ENCODE results near the gene GPR34.
"Not testable (repeated sequence)": the region's sequence is repeated elsewhere in the genome, so short reads cannot be mapped to it uniquely, and the experiment has no call there.

GPR34 gene, protein sequence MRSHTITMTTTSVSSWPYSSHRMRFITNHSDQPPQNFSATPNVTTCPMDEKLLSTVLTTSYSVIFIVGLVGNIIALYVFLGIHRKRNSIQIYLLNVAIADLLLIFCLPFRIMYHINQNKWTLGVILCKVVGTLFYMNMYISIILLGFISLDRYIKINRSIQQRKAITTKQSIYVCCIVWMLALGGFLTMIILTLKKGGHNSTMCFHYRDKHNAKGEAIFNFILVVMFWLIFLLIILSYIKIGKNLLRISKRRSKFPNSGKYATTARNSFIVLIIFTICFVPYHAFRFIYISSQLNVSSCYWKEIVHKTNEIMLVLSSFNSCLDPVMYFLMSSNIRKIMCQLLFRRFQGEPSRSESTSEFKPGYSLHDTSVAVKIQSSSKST

DNA sequence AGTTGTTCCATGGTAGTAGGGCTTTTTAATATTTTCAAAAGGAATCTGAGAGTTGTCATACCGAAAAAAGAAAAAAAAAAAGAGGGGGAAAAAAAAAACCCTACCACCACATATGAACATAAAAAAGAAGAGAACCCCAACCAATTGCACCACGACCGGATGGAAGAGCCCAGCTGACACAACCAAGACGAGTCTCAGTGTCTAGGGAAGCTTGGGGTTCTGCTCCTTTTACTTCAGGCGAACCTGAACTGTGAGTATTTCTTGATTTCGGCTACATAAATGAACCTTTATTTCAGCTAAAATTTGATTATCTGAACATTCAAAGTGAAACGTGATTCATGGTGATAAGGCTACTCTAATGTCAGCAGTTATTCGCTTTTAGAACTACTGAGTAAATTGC, at the start of gene GPR34:
Gene GPR34 (plus strand): TSS at position 139 of the 400 bp plus-strand sequence. CDS start 6,661 bp downstream, outside the sequence.
- no peak for DNase-seq (ENCODE audit: low spot score)

DNA sequence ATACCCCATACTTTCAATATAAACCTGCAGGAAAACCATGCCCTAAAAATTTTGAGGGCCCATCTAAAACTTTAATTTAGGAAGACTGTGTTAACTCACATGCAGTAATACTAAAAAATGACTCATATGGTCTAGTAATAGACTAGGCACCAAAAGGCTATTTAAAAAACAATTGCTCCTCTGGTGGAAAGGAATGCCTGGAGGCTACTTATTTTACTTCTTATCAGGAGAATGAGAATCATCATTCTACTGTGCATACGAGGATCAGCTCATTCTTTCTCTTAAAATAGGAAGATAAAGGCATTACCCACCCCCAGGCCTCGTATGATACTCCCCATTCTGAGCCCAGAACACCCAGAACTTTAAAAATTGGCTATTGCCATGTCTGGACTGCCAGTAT, 42.6 kb upstream of the GPR34 start:
- DNase-seq (ENCODE audit: low spot score), result not testable (repeated sequence)

DNA sequence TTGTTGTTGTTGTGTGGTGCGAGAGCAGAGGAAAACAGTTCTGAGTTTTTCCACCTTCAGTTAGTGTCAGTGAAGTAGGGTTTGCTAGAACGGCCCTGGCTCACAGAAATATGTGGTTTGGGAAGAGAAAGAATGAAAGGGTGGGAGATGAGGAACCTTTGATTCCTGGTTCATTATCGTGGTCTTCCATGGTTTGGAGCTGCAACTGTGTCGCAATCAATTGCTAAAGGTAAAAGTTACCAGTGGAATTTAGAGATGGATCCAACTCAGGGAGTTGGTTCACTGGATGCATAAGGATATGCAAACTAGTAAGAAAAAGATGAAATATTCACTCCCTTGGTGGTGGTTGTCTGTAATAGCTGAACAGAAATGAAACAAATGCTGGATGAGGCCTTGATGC, 35.6 kb upstream of the GPR34 start:
- no peak for DNase-seq (ENCODE audit: low spot score)

DNA sequence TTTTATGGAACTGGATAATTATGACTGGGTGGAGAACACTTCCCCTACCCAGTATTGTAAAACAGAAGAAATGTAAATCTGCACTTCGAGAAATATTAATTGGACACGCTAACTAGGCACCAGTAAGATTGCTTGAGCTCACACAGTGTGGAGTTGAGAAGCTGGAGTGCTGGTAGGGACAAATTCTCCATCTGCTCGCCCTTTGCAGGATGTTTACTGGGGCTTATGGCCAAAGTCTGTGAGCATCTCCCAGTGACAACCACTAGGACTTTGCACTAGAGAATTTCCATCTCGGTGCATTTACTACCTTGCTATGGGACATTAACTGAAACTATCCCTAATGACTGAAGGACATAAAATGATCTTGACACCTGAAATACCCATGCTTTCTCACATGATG, 33.7 kb upstream of the GPR34 start:
- DNase-seq (ENCODE audit: low spot score), result no peak

DNA sequence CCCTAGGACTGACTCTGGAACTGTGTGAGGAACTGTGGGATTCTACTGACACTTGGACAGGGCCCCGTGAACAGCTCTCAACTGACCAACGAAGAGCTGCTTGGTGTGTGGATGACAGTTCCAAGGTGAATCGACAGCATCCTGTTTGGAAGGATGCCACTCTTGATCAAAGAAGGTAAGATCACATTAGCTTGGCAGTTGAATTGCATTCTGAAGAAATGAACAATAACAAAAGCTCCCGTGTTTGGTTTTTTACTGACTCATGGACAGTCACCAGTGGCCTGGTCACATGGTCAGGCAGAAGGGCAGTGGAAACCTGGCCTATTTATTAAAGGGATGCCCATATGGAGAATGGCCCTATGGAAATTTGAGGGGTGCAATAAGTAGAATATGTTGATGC, 33.1 kb upstream of the GPR34 start:
- no peak for DNase-seq (ENCODE audit: low spot score)

DNA sequence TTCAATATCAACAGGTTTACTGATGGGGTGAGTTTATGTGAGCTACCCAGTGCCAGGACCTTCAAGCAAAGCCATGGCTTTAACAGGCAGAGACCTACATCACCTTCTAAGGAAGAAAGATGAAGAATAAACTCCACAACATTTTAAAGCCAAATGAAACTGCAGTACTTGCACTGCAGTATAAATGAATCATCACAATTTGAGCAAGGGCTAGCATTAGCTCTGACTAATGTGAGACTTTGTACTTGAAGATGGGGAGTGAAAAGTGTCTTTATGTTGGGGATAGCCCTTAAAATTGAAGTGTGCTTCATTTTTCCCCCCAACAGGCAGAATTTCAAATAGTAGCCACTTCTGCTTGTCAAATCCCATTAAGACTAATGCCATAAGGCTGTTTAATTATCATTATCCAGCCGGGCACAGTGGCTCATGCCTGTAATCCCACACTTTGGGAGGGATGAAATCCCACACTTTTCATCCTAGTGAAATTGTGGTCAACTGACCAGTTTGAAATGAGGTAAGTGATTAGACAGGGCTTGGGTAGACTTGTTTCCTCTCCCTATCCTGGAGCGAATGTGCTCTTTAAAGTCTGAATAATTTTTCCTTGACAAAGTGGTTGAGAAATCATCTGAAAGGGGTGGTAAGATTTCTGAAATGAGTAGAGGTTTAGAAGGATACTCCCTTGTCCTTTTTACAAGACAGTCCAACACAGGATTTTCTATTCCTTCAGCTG, 27.2 kb upstream of the GPR34 start:
- DNase-seq (ENCODE audit: low spot score), result no peak

DNA sequence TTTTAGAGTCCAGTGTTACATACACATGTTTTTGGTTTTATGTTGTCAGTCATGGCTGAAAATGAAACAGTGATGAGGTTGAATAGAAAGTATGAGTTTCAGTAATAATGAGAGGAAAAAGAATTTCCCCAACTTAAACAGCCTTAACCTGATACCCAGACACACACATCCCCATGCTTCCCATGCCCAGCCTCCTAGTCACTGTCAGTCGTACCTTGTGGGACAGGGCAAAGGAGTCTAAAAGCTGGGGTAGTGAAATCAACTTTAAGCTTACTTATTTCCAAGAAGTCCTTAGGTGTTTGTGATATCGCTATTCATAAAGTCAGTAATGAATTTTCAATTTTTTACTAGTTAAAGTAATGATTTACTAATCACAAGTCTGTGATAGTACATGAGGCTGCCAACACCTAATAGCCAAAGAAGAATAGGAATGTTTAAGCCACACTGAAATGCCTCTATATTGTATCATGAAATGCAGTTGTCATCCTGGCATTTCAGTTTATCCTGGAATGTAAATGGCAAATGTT, 24.3 kb upstream of the GPR34 start:
- DNase-seq (ENCODE audit: low spot score), result no peak

DNA sequence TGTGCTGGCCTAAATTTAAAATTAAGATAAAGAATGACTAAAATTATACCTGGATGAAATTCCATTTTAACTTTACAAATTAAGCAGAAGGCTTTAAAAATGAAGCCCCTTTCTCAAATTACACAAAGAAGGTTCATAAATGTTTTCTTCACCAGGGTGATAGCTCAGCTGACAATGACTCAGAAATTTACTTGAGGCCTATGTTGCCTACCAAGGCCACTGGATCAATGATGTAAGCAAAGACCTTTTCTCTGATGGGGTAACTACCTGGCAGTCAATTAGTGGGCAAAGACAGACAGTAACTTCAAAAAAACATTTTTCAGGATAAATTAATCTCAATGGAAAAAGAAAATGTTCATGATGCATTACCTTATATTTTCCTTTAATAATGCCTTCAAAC, 23.9 kb upstream of the GPR34 start:
- no peak for DNase-seq (ENCODE audit: low spot score)

DNA sequence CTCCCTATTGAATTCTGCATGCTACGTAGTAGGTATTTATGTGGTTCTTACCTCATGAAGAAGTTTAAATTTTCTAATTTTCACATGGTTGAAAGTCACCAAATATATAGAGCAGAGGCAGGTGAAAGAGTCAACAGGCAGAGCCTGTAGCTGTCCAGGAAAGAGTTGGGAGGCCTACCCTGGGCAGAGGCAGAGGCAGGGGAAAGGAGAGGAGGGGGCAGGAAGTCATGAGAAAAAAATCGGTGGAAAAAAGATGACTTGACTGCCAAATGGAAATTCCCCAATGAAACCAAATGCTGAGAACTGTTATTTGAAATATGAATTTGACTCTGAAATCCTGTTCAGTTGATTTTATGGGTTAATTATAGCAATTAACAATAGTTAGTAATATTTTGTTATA, 23.1 kb upstream of the GPR34 start:
- no peak for DNase-seq (ENCODE audit: low spot score)

DNA sequence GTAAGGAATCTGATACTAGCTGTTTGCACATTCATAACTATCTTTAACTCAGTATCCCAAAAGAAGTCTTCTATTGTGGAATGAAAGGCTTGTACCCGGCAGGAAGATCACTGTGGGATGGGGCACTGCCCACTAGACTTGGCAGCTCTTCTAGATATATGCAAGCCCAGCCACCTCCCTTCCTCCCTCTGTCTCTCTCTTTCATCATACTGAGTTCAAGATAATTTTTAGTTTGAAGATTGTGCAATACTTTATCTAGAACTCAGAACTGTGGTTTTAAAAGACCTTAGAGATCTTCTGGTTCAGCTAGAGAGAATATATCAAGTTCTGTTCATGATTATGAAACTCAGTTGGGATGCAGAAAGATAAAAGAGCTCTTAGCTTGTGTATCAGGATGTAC, 22.5 kb upstream of the GPR34 start:
- DNase-seq (ENCODE audit: low spot score), result no peak

DNA sequence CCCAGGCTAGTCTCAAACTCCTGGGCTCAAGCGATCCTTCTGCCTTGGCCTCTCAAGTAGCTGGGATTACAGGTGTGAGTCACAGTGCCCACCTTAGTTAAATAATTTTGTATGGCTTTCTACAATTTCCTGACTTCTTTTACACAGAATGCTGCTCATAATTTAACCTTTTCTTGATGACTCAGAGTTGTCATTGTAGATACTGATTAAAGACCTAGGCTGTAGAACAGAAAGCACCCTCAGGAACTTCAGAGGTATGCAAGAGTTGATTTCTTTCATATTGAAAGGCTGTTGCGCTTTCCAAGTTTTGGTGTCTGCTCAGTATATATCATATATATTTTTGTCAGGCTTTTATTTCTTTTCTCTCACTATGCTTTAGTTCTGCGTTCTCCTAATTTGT, 21.1 kb upstream of the GPR34 start:
- no peak for DNase-seq (ENCODE audit: low spot score)

DNA sequence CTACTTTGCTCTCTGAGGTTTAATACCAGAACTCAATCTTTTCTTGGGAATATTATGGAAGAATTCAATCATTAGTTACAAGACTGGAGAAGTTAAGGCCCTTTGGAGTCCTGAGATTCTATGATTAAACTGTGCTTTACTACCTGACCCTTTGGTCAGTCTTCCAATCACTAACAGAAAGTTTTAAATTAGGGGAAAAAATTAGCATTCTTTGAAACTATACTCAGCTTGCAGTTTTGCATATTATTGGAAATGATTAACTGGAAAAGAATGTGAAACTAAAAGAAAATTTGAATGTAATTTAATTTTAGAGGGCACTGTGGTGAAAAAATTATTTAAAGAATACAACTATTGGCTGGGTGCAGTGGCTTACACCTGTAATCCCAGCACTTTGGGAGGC, 18.7 kb upstream of the GPR34 start:
- DNase-seq (ENCODE audit: low spot score), result no peak

DNA sequence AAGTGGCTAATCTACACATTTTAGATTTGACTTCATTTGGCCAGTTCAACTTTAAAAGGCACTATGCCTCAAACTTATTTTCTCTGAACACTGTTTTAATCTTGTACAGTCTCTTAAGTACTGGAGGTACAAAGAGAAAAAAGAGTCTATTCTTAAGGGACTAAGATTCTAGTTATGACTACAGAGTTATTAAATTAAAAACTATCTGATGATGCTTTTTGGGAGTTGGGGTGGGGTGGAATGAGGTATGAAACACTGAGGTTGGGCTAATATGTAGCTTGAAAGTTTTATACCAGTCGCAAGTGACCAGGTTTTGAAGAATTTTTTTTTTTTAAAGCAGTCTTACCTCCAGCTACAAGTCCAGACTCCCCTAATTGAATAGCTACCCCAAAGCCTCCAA, 17.7 kb upstream of the GPR34 start:
- DNase-seq (ENCODE audit: low spot score), result no peak

DNA sequence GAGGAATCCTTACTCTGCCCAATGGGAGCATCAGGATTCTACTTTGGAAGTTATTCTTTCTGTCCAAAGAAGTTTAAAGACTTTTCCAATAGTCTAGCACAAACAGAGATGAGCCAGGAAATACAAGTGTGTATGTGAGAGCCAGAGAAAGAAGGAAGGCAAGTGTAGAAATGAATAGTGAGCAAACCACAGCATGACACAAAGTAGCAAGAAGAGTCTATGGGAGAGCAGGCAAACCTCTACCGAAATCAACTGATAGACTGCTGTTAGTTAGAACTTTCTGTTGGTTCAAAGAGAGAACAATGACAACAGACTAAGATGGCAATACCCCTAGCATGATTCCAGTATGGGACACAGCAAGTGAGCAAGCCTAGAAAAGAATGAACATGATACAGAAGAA, 16.1 kb upstream of the GPR34 start:
- DNase-seq (ENCODE audit: low spot score), result no peak

DNA sequence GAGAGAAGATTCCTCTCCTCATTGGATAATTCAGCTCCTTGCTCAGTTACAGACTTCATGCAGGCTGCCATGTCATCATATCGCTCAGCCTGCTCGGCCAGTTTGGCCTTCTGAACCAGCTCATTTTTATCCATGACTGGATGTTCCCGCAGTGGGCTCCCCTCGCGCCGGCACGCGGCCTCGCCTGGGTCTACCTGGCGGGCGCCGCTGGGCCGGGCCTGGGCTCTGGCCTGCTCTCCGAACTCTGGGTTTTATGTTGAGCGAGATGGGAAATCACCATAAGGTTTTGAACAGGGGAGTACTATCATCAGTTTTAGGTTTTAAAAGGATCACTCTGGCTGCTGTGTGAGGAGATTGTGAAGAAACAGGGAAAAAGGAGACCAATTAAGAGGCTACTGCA, 12.4 kb upstream of the GPR34 start:
- not testable (repeated sequence) for DNase-seq (ENCODE audit: low spot score)

DNA sequence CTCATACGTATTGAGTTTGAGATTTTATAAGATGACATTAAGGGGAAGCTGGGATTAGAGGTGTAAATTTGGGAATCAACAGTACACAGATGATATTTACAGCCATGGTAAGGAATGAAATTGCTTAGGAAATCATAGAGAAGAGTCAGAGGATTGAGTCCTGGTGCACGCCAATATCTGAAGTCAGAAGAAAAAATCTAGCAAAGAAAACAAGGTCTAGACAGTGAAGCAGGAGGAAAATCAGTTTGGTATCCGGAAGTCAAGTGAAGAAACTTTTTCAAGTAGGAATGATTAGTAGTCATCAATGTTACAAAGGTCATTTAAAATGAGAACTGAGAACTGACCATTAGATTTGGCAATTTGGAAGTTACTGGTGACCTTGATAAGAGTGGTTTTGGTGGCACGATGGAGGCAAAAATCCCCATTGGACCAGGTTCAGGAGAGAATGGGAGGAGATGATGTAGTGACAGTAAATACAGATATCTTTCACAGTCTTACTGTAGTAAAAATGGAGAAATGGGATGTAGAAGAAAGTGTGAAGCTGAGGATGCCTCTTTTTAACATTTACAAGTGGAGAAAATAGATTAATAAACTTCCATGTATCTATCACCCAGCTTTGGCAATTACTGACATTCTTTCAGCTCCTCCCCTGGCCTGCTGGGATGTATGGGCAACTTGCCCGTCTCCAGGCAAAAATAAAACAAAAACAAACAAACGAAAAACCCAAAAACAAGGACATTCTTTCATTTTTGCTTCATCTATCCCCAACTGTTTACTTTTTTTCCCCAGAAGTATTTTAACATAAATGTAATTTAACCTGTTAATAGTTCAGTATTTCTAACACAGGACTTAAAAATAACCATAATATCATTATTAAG, 11.4 kb upstream of the GPR34 start:
- DNase-seq (ENCODE audit: low spot score), result no peak

DNA sequence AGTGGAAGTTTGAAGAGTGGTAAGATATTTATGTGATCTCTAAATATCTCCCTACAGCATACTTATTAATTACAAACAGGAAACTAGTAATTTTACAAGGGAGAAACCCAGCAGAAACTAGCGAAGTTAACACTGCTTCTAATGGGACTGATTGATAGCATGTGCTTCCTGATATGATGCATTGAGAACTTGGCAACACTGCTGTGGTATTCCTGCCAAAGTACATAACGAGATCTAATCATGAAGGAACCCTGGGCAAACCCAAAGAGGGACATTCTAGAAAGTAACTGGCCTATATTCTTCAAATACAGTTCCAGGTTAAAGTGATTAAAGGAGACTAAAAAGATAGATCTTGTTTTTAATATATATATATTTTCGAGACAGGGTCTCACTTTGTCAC, 4.6 kb upstream of the GPR34 start:
- no peak for DNase-seq (ENCODE audit: low spot score)

DNA sequence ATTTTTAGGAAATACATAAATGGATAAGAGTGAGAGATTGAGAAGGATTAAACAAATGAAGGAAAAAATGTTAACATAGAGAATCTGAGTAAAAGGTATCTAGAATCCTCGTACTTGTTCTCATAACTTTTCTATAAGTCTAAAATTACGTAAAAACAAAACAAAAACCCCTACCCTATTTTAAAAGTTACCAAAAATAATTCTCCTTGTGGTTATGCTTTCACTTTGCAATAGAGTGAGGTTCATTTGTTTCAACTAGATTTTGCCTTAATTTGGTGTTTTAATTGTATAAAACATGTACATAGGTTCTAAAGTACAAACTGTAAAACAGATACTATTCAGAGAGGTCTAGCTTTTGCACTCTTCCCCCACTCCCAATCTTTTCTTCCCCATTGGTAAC, 3.8 kb upstream of the GPR34 start:
- no peak for DNase-seq (ENCODE audit: low spot score)

DNA sequence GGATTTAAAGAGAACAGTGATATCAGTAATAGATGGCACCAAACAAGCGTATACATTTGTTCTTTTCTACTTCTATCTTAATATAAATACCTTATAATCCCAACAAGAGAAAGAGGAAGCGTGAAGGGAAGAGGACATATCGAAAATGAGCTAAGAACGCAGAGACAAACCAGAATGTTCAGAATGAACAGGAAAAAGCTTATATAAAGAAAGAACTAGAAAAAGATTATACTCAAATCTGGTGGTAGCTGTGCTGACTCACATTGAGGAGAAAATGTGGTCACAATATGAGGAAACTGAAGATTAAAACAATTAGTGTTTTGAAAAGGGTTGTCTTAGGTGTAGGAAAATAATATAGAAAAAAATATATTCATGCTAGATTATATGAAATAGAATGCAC, 2.0 kb upstream of the GPR34 start:
- no peak for DNase-seq (ENCODE audit: low spot score)

DNA sequence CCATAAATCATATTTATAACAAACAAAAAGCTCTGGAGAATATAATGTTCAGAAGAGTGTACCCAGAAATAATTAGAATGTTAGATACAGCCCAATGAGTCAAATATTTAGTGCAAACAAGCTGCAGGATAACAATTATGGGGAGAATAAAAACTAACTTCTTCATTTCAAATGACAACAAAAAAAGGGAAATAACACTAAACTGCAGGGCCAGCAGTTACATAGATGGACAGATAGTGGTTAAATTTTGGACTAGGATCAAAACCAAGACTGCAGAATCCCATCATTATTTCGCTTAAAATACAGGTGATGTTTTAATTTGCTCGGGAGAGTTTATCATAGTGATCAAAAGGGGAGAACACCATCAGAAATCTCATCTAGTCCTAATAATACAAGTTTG, 617 bp upstream of the GPR34 start:
- DNase-seq (ENCODE audit: low spot score), result no peak

DNA sequence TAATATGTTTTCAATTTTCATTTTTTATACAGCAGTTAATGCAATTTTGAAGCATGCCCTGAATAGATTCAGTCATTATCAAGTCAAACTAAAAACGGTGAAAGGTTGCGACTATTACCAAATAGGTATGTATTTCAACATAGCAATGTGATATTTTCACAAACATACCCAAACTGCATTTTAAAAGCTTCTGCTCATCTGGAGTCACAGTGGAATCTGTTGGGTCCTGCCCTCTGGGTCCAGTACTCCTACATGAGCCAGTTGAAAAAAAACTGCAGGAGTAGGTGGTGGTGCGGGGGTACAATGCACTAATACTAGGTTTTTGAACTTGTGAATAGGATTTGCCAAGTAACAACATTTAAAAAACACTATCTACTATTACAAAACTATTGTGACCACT, 938 bp downstream of the GPR34 start:
- no peak for DNase-seq (ENCODE audit: low spot score)

DNA sequence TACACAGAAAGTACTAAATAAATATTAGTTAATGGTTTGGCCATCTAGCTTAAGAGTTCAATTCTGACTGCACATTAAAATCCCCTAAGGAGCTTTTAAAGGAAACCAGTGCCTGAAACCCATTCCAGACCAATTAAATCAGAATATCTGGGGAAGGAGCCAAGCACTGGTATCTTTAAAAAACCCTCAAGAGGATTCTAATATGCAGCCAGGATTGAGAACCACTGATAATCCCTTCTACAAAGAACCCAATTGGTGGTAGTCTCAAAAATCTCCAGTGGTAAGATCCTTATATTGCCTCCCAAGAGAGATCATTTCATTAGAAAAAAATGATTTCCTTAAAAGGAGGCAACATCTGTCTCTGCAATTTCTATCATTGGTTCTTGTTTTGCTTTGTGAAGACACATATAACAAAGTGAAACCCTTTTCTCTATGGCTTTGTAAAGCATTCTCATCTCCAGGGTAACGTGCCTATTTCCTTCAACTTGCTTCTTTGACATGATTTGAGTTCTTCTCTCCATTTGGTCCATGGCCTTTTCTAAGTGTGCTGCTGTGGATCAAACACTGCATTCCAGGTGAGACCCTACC, 3.5 kb downstream of the GPR34 start:
- no peak for DNase-seq (ENCODE audit: low spot score)

Data from iPS-NIHi11 (cell line).